ENCODE measurements around the gene SH3RF1.

The SH3RF1 gene

GRCh38 chr4:169132561-169133305 is 138.0 kb downstream of the SH3RF1 start:
- DNase-seq (ENCODE audit: low read depth), result no peak

DNA sequence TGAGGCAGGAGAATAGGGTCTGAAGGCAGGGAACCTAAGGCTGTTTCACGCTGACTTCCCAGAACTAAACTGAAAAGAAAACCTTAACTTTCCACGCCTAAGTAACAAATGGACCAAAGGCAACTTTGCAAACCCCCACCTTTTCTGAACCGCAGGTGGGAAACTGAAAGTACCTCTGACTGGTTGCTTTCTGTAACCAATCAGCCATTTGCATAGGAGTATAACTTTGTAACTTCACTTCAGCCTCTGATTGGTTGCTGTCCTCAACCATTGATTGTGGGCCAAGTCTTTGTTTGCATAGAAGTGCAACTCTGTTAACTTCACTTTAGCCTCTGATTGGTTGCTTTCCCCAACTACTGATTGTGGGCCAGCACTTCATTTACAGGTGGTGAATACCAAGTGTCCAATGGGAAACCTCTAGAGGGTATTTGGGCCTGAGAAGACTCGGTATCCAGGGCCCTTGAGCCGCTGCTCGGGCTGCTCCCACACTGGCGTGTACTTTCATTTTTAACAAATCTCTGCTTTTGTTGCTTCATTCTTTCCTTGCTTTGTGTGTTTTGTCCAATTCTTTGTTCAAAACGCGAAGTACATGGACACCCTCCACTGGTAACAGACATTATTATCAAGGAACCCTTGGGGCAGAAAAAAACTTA is 139.1 kb downstream of the SH3RF1 start:
- DNase-seq (ENCODE audit: low read depth), result no peak

GRCh38 chr4:169128902-169129301 is 141.9 kb downstream of the SH3RF1 start:
- DNase-seq (ENCODE audit: low read depth), result no peak

DNA sequence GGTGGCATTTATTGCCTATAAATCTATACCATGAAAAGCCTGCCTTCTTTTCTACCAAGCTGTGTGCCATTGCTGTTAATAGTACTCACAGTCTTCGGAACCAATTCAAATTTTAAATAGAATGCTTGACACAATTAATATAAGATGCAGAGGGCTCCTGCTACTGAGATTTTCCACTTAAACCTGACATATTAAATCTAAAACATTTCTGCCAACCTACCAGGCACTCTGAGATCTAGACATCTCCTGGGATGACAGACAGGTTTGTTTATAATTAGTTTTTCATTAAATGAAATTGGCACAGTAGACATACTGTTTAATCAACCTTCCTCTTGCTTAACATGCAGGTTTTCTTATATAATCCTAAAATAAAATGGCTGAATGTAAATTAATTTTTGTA is 143.4 kb downstream of the SH3RF1 start:
- no peak for DNase-seq (ENCODE audit: low read depth)

- no peak for DNase-seq (ENCODE audit: low read depth)
Observed at GRCh38 chr4:169124661-169125060, 146.1 kb downstream of the SH3RF1 start.

GRCh38 chr4:169122422-169122821 is 148.3 kb downstream of the SH3RF1 start:
- DNase-seq (ENCODE audit: low read depth), result no peak

DNA sequence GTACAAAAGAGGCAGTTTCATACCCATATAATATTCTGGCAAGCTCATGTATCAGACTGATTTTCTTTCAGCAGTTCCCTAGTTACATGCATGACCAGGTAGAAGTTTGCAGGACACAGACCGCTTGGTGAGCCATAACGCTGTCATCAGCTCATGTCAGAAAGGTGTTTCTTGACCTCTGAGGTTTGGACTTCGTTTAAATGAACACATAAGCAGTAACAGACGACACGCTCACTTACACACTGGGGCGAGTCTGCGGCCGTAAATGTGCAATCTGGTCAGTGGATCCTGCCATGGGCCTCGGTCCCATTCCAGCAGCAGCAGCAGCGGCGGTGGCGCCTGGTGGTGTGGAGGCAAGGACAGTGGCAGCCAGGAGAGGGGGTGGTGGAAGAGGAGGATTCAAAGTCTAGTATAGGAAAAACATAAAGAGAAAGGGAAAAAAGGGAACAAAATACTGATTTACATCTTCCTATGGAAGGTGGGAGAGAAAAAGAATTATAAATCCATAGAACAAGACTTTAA is 148.8 kb downstream of the SH3RF1 start:
- DNase-seq (ENCODE audit: low read depth), result no peak

DNA sequence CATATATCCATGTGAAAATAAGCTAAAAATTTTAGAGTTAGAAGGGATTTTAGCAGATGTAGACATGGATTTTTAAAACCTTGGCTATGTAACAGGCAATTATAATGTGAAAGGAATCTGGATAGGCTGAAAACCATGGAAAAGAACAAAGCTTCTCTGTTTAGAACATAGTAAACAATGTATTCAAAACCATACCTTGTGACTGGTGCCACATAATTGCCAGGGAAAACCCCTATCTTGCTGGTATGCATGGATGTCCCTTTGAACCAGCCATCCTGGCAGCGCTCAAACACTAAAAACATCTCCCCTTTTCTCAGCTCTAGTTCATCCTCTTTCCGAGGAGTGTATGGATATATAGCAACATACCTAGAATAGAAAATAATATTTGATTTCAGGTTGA is 150.1 kb downstream of the SH3RF1 start:
- no peak for DNase-seq (ENCODE audit: low read depth)

DNA sequence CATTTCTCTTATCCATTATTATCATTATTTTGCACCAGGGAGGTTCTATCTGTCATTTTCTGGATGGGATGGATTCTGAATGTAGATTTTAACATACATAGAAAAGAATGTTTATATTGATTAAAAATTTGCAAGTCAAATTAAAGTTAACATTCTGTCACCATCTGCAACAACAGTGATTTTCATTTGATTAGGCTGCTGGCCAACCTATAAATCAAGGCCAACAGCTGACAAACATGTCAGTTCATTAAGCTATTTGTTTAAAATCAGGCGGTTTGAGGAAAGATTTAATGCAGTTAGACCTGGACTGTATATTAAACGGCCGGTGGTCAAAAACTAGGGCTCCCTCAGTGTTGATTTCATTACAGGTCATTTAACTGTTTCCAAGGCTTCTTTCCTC is 151.2 kb downstream of the SH3RF1 start:
- no peak for DNase-seq (ENCODE audit: low read depth)

DNA sequence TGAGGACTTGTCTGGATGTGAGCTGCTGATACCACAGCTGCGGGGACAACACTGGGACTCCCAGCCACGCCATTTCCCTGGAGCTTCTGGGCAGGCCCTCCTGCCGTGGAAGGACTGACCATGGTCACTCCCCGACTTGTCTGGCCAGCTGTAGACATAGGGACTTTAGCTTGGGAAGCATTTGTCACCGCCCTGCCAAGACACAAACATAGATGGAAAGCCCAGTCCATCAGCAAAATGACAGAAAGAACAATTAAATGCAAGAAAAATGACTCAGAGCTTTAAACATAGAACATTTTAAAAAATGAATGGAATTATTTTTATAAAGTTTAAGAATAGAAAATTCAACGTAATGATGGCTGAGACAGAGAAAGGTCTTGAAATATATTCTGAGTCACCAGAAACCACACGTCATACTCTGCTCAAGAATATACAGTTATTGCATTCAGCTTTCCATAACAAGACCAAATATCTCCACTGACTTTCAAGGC is 153.1 kb downstream of the SH3RF1 start:
- no peak for DNase-seq (ENCODE audit: low read depth)

GRCh38 chr4:169116270-169116901 is 154.4 kb downstream of the SH3RF1 start:
- no peak for DNase-seq (ENCODE audit: low read depth)

GRCh38 chr4:169115897-169116254 is 154.9 kb downstream of the SH3RF1 start:
- DNase-seq (ENCODE audit: low read depth), result no peak

GRCh38 chr4:169115144-169115896 is 155.4 kb downstream of the SH3RF1 start:
- DNase-seq (ENCODE audit: low read depth), result no peak

GRCh38 chr4:169114341-169114974 is 156.3 kb downstream of the SH3RF1 start:
- no peak for DNase-seq (ENCODE audit: low read depth)

DNA sequence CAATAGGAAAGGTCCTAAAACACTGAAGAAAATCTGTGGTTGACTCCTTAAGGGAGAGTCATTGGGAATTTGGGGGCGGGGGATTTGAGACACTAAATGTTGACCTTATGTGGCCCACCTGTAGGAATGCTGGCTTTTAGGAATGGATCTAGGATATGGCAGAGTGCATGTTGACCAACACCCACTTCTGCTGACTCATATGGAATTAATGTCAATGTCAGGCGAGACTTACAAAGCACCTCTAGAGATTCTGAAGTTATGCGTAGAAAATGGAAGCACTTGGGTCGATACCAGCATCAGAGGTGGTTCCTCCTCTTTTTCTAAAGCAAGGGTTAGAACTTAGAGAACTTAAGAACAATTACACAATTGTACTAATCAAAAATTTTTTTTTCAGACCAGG is 160.1 kb downstream of the SH3RF1 start:
- no peak for DNase-seq (ENCODE audit: low read depth)

DNA sequence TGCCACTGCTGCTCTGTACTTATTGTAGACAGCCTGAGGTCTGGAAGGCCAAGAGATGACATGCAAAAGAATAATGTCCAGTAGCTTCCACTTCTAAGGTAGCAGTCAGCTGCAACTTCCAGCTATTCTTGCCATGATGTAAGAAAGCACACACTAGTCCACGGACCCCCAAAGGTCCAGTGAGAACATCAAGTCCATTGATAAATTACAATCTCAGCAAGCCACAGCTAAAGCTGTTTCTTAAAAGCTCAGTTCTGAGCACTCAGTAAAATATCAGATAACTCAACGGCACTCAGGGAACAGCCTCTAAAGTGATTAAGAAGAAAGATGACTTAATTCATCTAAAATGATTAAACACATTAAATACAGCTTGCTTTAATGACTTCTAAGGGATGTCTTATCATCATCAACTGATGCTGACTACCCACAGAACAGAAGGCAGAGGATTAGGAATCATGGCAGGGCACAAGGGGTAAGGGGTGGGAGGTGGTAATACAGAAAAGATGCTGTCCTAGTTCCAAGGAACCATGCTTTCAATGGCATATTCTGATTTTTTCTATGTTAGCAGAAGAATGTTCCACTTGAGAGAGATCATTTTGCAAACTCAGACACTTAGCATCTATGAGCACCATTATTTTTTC is 161.6 kb downstream of the SH3RF1 start:
- no peak for DNase-seq (ENCODE audit: low read depth)

DNA sequence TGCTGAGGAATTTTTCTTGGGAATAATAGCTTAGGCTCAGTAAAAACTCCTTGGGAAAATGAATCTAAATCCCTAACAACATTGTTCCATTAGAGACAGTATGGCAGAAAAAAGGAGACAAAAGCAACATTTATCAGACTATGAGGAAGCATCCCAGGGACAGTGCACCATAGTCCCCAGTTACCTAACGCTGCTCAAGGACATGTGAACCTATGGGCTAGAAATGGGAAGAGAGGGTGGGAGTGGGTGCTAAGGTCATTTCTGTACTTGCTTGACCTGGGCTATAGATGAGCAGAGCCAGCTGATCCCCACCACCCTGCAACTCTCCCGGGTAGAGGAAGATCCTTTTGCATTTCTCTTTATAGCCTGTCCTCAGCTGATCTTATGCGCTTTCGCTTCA is 162.5 kb downstream of the SH3RF1 start:
- DNase-seq (ENCODE audit: low read depth), result no peak

GRCh38 chr4:169107528-169107927 is 163.2 kb downstream of the SH3RF1 start:
- no peak for DNase-seq (ENCODE audit: low read depth)

- no peak for DNase-seq (ENCODE audit: low read depth)
Observed at GRCh38 chr4:169106696-169107229, 164.0 kb downstream of the SH3RF1 start.

DNA sequence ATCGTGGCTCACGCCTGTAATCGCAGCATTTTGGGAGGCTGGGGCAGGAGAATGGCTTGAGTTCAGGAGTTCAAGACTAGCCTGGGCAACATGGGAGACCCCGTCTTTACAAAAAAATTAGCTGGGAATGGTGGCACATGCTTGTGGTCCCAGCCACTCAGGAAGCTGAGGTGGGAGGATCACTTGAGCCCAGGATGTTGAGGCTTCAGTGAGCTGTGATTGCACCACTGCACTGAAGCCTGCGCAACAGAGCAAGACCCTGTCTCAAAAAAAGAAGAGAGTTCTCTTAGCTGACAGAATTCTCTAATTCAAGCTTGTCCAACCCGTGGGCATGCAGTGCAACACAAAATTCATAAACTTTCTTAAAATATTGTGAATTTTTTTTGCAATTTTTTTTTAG is 165.1 kb downstream of the SH3RF1 start:
- DNase-seq (ENCODE audit: low read depth), result no peak

DNA sequence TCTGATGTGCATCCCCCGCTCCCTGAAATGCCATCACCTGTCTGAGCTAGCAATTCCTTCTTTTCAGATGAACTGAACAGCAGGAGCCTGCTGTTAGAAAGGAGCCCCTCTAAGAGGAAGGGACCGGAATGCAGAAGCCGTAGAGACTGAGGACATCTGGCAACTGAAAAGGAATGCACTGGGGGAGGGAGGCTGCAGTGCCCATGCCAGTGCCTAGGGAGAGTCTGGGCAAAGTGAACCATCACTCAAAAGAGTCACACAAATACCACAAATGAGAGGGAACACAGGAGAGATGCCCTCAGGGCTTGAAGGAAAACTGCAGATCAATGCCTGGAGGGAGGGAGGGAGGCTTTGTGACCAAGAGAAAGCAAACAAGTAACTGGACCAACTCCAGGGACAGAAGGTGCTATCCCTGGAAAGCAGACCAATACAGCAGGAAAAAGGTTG is 166.8 kb downstream of the SH3RF1 start:
- DNase-seq (ENCODE audit: low read depth), result no peak
